ENCODE measurements around the gene DCC.

DCC gene

DNA sequence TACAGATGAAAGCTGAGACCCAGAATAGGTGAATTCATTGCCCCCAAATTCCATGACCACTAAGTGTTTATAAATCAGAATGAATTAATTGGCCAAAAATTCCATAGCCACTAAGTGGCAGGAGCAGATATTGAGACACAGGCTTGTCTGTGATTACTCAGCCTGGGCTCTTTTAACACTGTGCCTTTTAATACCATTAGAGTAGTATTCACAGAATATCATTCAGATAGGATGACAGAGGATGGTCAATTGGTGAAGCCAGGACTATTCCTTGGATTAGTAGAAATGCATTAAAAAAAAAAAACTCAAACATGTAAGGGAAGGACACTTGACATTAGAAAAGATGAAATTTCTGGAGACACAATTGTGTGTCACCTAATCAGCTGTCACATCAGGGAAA lies 698.6 kb downstream of the DCC start:
- H3K27ac ChIP-seq, result no peak overlapping the region
- TF ChIP-seq, protein P1, sequence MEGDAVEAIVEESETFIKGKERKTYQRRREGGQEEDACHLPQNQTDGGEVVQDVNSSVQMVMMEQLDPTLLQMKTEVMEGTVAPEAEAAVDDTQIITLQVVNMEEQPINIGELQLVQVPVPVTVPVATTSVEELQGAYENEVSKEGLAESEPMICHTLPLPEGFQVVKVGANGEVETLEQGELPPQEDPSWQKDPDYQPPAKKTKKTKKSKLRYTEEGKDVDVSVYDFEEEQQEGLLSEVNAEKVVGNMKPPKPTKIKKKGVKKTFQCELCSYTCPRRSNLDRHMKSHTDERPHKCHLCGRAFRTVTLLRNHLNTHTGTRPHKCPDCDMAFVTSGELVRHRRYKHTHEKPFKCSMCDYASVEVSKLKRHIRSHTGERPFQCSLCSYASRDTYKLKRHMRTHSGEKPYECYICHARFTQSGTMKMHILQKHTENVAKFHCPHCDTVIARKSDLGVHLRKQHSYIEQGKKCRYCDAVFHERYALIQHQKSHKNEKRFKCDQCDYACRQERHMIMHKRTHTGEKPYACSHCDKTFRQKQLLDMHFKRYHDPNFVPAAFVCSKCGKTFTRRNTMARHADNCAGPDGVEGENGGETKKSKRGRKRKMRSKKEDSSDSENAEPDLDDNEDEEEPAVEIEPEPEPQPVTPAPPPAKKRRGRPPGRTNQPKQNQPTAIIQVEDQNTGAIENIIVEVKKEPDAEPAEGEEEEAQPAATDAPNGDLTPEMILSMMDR (conservative IDR thresholded peaks at IDR 0.05), result no peak
- TF ChIP-seq ZFX (IDR thresholded peaks at IDR 0.05), result no peak

DNA sequence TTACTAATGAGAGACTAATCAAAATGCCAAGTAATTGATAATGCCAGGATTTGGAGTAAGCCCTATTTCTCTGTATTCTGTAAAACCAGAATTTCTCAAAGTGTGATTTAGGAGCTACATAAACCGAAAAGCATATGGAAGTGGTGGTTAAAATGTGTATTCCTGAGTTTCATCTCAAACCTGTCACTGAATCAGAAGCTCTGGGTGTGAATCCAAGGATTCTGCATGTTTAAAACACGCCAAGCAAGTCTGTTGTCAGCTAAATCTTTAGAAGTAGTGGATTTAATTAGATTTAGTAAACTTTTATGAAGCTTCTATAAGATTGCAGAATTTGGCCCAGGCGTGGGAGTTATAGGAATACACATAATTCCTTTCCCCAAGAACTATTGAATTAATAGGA lies 700.3 kb downstream of the DCC start:
- no peak for TF ChIP-seq ZFX (IDR thresholded peaks at IDR 0.05)
- TF ChIP-seq, protein P1 (conservative IDR thresholded peaks at IDR 0.05), result no peak
- H3K27ac ChIP-seq, result no peak overlapping the region

DNA sequence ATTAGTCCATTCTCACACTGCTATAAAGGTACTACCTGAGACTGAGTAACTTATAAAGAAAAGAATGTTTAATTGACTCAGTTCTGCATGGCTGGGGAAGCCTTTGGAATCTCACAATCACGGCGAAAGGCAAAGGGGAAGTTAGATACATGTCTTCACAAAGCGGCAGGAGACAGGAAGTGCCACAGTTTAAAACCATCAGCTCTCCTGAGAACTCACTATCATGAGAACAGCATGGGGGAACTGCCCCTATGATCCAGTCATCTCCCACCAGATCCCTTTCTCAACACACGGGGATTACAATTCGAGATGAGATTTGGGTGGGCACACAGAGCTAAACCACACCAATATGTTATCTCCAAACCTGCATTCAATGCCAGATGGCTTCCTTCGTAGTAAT lies 716.1 kb downstream of the DCC start:
- TF ChIP-seq ZFX (IDR thresholded peaks at IDR 0.05), result no peak
- TF ChIP-seq, protein P1 (conservative IDR thresholded peaks at IDR 0.05), result no peak
- H3K27ac ChIP-seq, result no peak overlapping the region

DNA sequence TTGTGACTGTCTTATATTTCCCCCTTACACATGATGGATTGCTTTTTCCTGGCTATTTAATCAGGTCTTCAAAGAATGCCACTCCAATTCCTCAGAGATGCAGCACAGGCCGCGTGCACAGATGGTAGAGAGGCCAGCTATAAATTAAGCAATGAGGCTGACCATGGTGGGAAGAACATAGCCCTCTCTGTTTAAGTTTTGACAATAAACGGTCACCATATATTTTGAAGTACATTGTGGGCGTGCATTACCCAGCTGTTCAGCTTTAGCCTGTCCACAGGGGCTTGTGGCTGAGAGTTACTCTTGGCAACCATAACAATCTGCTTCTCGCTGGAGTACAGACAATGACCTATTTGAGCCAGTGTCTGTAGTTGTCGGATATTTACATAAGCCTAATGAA lies 730.8 kb downstream of the DCC start:
- no peak for TF ChIP-seq ZFX (IDR thresholded peaks at IDR 0.05)
- TF ChIP-seq, protein P1 (conservative IDR thresholded peaks at IDR 0.05), result no peak
- H3K27ac ChIP-seq, result no peak overlapping the region

DNA sequence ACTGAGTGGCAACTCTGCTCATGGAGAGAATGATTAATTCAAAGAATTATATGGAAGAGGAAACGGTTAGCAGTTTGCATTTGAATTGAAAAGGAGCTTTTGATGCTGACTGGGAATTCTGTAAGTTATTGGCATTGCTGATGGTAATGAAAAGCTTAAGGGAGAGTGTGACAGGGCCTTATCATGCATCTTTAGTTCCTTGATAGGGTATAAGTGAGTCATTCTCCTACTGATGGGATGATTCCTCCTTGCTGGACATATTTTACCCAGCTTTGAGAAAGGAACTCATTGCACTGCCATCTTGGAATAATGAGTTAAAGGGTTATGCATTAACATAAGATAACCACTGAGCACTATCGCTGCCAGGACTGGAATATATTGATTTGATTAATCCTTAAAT lies 740.7 kb downstream of the DCC start:
- no peak for TF ChIP-seq ZFX (IDR thresholded peaks at IDR 0.05)
- TF ChIP-seq, protein P1 (conservative IDR thresholded peaks at IDR 0.05), result no peak
- no peak overlapping the region for H3K27ac ChIP-seq

DNA sequence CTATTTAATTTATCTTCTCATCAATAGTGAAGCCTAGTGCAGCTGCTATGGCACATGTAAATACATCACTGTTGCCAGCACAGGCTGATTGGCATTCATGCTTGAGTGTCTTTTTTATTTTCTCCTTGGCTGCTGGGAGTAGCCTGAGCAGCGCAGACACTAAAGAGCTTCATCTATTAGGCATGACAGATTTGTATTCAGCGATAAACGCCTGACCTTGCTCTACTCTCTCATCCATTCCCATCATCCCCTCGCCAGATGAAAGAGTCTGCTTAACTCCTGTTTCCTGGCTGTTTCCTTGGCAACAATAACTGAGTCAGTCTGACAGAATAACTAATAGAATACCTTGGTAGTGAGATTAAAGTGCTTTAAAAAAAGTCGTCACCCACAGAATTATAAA lies 753.6 kb downstream of the DCC start:
- no peak overlapping the region for H3K27ac ChIP-seq

DNA sequence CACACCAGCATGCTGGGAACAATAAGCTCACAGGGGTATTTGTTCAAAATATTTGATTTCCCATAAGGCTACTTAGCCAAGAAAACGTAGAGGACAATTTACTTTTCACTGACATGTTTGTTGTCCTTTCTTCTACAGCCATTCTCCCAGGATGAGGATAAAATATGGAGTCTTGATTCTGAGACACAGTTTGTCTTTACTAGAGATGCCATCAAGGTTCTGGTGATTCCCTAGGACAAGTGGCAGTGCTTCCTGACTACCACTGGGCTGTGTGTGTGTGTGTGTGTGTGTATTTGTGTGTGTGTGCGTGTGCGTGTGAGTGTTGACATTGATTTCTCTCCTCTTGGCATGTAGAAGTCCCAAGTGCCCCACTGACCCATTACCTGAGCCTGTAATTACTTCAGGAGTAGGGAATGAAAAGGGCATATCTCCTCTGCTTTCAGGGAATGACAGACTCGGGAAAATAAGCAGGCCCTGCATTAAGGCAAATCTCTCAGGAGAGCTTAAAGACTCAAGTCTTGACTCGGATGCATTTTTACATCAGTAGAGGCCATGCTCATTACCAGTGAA lies 761.6 kb downstream of the DCC start:
- H3K27ac ChIP-seq, result no peak overlapping the region
- TF ChIP-seq, protein P1 (conservative IDR thresholded peaks at IDR 0.05), result no peak
- TF ChIP-seq ZFX (IDR thresholded peaks at IDR 0.05), result no peak

More for the DNA sequence above, 753.6 kb downstream of the DCC start:
- TF ChIP-seq ZFX (IDR thresholded peaks at IDR 0.05), result no peak
- TF ChIP-seq, protein P1 (conservative IDR thresholded peaks at IDR 0.05), result no peak

All from C4-2B (cell line).